Measurements from ENCODE around the gene DKK2.

DKK2 gene

DNA sequence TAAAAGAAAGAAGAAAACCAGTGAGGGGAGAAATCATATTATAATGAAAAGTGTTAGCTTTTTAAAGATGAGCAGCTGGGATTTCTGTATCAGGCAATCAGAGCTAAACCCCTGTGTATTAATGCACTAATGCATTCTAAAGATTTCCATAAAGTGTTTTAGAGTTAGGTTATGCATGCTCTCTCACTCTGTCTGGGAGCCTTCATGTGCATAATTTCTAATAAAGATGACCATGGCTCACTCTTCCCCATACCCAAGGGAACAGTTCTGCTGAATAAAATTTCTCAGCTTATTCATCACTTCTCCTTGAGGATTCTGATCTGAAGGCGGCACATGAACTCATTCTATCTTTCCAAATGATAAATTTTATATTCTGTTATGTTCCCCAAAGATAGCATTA is 129.4 kb downstream of the DKK2 start:
- no peak for DNase-seq (ENCODE audit: low read depth in 1 of 2, low spot score in 1 of 2)
- Histone ChIP-seq H3K27ac (replicated peaks) (no peak overlapping the region), H3K27me3 (ENCODE audit: insufficient read depth, poor library complexity, severe bottlenecking) (no peaks in the 10 kb centered on the region), H3K4me3 (replicated peaks; ENCODE audit: insufficient read depth, low read length) (no peak overlapping the region)
- TF ChIP-seq POLR2AphosphoS5 (IDR thresholded peaks at IDR 0.05; ENCODE audit: low read depth) (no peak), SPI1 (IDR thresholded peaks at IDR 0.05; ENCODE audit: borderline replicate concordance, low read depth) (no peak)
- TF ChIP-seq, protein P1, sequence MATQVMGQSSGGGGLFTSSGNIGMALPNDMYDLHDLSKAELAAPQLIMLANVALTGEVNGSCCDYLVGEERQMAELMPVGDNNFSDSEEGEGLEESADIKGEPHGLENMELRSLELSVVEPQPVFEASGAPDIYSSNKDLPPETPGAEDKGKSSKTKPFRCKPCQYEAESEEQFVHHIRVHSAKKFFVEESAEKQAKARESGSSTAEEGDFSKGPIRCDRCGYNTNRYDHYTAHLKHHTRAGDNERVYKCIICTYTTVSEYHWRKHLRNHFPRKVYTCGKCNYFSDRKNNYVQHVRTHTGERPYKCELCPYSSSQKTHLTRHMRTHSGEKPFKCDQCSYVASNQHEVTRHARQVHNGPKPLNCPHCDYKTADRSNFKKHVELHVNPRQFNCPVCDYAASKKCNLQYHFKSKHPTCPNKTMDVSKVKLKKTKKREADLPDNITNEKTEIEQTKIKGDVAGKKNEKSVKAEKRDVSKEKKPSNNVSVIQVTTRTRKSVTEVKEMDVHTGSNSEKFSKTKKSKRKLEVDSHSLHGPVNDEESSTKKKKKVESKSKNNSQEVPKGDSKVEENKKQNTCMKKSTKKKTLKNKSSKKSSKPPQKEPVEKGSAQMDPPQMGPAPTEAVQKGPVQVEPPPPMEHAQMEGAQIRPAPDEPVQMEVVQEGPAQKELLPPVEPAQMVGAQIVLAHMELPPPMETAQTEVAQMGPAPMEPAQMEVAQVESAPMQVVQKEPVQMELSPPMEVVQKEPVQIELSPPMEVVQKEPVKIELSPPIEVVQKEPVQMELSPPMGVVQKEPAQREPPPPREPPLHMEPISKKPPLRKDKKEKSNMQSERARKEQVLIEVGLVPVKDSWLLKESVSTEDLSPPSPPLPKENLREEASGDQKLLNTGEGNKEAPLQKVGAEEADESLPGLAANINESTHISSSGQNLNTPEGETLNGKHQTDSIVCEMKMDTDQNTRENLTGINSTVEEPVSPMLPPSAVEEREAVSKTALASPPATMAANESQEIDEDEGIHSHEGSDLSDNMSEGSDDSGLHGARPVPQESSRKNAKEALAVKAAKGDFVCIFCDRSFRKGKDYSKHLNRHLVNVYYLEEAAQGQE (IDR thresholded peaks at IDR 0.05; ENCODE audit: insufficient replicate concordance, low read depth): no peak

DNA sequence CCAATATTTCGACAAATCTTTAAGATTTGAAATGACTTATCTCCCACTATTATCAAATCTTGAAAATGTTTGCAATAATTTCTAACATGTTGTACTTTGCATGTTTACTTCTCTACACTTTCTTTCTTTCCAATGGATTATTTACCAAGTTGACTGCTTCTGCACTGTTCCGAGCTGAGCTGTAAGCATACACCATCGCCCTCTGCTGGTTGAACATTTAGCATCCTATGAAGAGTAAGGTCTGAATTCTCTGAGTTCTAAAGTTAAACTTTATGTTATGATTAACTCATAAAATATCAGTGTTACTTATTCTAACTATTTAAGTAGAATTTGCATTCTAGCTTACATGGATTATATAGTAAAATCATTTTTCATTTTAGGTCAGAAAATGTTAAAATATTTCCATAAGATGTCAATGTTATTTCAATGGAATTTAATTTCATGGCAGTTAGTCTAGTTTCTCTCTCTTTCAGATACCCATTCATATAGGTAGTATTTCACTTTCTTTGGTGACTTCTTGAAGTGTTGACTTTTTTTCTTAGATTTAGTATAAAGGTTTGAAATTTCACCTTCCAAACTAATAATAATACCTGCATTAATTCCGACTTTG is 137.4 kb downstream of the DKK2 start:
- H3K27ac ChIP-seq (replicated peaks): no peak overlapping the region
- no peak for TF ChIP-seq POLR2AphosphoS5 (IDR thresholded peaks at IDR 0.05; ENCODE audit: low read depth)
- TF ChIP-seq, protein P2, sequence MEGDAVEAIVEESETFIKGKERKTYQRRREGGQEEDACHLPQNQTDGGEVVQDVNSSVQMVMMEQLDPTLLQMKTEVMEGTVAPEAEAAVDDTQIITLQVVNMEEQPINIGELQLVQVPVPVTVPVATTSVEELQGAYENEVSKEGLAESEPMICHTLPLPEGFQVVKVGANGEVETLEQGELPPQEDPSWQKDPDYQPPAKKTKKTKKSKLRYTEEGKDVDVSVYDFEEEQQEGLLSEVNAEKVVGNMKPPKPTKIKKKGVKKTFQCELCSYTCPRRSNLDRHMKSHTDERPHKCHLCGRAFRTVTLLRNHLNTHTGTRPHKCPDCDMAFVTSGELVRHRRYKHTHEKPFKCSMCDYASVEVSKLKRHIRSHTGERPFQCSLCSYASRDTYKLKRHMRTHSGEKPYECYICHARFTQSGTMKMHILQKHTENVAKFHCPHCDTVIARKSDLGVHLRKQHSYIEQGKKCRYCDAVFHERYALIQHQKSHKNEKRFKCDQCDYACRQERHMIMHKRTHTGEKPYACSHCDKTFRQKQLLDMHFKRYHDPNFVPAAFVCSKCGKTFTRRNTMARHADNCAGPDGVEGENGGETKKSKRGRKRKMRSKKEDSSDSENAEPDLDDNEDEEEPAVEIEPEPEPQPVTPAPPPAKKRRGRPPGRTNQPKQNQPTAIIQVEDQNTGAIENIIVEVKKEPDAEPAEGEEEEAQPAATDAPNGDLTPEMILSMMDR (IDR thresholded peaks at IDR 0.05; ENCODE audit: insufficient read depth, low read length): peak; percentile 61
- no peak for TF ChIP-seq GABPA (IDR thresholded peaks at IDR 0.05; ENCODE audit: low read depth)
- peak; percentile 50 to 52 for DNase-seq (ENCODE audit: low read depth in 1 of 2, low spot score in 1 of 2)
- H3K27me3 ChIP-seq (ENCODE audit: insufficient read depth, poor library complexity, severe bottlenecking): no peaks in the 10 kb centered on the region
- H3K4me3 ChIP-seq (replicated peaks; ENCODE audit: insufficient read depth, low read length): no peak overlapping the region

DNA sequence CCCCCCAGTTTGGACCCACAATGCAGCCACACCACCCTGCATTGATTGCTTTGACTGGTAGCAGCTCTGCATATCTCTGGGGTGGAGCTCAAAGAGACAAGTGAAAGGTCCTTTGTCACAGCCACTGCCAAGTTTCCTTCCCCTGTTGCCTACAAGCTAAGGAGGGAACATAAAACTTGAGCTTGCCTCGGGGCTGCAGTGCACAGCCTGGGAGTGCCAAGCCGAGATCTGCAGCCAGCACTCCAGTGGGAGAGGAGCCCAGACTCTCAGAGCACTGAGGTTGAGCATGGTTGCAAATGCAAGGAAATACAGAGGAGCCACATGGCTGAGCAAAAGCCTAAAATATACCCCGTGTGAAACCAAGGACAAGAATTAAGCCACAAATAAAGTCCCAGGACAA is 142.2 kb downstream of the DKK2 start:
- DNase-seq (ENCODE audit: low read depth in 1 of 2, low spot score in 1 of 2): no peak
- Histone ChIP-seq H3K4me3 (replicated peaks; ENCODE audit: insufficient read depth, low read length) (no peak overlapping the region), H3K27me3 (ENCODE audit: insufficient read depth, poor library complexity, severe bottlenecking) (no peaks in the 10 kb centered on the region), H3K27ac (replicated peaks) (no peak overlapping the region)
- no peak for TF ChIP-seq GABPA (IDR thresholded peaks at IDR 0.05; ENCODE audit: low read depth)

DNA sequence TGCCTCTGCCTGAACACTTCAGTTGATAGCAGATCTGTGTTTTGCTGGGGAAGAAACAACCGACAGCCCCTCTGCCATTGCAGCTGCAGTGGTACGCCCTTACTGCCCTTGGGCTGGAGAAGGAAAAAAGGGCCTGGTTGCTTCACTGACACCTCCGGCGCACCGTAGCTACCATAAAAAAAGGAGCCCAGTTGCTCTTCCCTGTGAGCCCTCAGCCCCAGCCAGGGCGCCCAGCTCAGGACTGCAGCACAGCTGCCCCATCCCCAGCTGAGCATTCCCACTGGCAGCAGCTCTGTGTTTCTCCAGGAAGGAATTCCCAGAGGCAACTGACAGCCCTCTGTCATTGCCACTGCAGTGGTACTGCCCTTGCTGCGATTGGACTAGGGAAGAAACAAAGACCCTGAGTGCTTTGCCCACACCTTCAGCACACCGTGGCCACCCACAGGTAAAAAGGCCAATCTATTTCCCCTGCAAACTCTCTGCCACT is 142.7 kb downstream of the DKK2 start:
- no peak overlapping the region for H3K4me3 ChIP-seq (replicated peaks; ENCODE audit: insufficient read depth, low read length)
- DNase-seq (ENCODE audit: low read depth in 1 of 2, low spot score in 1 of 2): no peak
- H3K27me3 ChIP-seq (ENCODE audit: insufficient read depth, poor library complexity, severe bottlenecking): no peaks in the 10 kb centered on the region
- no peak overlapping the region for H3K27ac ChIP-seq (replicated peaks)
- TF ChIP-seq POLR2AphosphoS5 (IDR thresholded peaks at IDR 0.05; ENCODE audit: low read depth): no peak
- TF ChIP-seq, protein P2 (IDR thresholded peaks at IDR 0.05; ENCODE audit: insufficient read depth, low read length): no peak
- TF ChIP-seq, protein P1 (IDR thresholded peaks at IDR 0.05; ENCODE audit: insufficient replicate concordance, low read depth): no peak
- no peak for TF ChIP-seq GABPA (IDR thresholded peaks at IDR 0.05; ENCODE audit: low read depth)
- no peak for TF ChIP-seq SPI1 (IDR thresholded peaks at IDR 0.05; ENCODE audit: borderline replicate concordance, low read depth)

DNA sequence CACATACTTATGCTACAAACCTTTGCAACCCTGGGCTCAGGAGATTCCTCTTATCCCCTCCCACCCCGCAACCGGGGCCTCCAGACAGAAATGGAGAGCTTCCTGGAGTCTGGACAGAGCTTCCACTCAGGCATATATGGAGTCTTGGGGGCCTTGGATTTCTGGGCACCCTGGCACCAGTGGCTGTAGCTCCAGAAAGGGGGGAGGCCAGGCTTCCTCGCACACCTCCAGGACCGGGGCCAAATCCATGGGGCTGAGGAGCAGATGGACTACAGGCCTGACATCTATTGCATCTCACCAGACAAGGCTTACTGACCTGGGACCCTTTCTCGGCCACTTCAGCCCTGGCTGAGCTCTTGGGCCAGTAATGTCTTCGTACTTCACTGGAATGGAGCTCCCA is 143.3 kb downstream of the DKK2 start:
- DNase-seq (ENCODE audit: low read depth in 1 of 2, low spot score in 1 of 2): no peak
- H3K27me3 ChIP-seq (ENCODE audit: insufficient read depth, poor library complexity, severe bottlenecking): no peaks in the 10 kb centered on the region
- no peak overlapping the region for H3K27ac ChIP-seq (replicated peaks)
- TF ChIP-seq SPI1 (IDR thresholded peaks at IDR 0.05; ENCODE audit: borderline replicate concordance, low read depth) (no peak), GABPA (IDR thresholded peaks at IDR 0.05; ENCODE audit: low read depth) (no peak), POLR2AphosphoS5 (IDR thresholded peaks at IDR 0.05; ENCODE audit: low read depth) (no peak)
- TF ChIP-seq, protein P2 (IDR thresholded peaks at IDR 0.05; ENCODE audit: insufficient read depth, low read length): no peak
- H3K4me3 ChIP-seq (replicated peaks; ENCODE audit: insufficient read depth, low read length): no peak overlapping the region
